Measurements from ENCODE around the gene CDK9.

GRCh38 chr9:127763918-127764384 is 21.9 kb upstream of the CDK9 start:
- no peak for TF ChIP-seq POLR2A (IDR thresholded peaks at IDR 0.05)
- peak; percentile 27 to 43 (median 38) for TF ChIP-seq CTCF (IDR thresholded peaks at IDR 0.05)

All from right lobe of liver (tissue), 4 donors.